GM18867 (cell line): ENCODE results near the gene HOXB1.

ENCODE experiments used
- ATAC-seq: cut with Tn5 transposase; IDR thresholded peaks from one replicate; pipeline ENCODE4 v1.9.1; 2021; ENCODE audit warnings: mild to moderate bottlenecking, moderate library complexity; ENCODE audit not compliant: unreplicated experiment

HOXB1 gene

DNA sequence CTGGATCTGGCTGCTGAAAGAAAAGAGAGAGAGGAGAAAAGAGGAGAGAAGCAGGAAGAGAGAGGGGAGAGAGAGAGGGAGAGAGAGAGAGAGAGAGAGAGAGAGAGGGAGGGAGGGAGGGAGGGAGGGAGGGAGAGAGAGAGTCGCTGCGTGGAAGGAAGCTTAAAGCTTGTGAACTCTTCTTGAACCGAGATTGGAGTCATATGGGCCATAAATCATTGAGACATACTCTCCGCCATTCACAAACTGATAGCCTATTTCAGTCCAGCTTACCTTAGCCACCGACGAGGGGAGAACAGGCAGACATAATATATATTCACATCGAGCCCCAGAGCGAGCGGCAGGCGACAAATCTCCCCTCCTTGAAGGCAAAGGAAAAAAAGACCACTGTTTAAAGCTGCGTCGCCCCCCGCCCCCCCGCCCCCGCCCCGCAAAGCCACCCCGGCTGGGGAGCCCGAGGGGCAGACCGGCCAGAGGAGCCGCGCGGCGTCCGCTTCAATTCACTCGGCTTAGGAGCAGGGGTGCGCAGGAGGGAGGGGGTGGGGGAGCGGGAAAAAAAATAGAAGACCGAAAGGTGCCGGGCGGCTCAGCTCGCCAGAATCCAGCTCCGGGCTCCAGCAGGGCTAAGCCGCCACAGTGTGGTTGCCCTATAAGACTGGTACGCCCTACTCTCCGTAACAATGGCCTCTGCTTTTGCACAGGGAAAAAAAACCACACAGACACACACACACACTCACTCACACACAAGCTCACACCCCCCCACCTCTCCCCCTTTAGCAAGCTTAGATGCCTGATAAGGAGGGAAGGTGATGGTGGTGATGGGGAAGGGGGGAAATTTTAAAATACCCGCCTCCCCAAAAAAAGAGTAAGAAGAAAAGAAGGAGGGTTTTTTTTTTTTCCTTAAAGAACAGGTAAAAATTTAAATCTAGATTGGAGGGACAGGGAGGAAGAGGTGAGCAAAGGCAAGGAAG, 24.7 kb upstream of the HOXB1 start:
- ATAC-seq, result no peak

GRCh38 chr17:48554412-48555257, 23.8 kb upstream of the HOXB1 start:
- ATAC-seq, result no peak

GRCh38 chr17:48553826-48554225, 23.0 kb upstream of the HOXB1 start:
- no peak for ATAC-seq

GRCh38 chr17:48553190-48553547, 22.4 kb upstream of the HOXB1 start:
- ATAC-seq, result no peak

- ATAC-seq, result no peak
Observed at GRCh38 chr17:48552466-48553189, 21.8 kb upstream of the HOXB1 start.

GRCh38 chr17:48551596-48552465, 21.0 kb upstream of the HOXB1 start:
- no peak for ATAC-seq

DNA sequence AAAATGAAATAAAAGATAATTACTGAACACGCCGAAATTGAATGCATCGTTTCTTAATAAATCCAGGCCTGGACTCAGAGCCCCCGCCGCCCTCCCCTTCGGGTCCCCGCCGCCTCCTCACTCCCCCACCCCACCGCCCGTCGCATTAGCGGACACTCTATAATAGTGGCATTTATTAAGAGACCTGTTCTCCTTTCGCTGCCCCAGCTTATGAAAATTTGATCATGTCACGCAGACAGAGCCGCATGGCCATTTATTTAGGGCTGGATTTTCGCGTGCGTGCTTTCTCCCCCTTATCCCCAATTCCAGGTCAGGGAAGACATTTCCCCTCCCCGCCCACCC, 20.4 kb upstream of the HOXB1 start:
- ATAC-seq, result no peak

DNA sequence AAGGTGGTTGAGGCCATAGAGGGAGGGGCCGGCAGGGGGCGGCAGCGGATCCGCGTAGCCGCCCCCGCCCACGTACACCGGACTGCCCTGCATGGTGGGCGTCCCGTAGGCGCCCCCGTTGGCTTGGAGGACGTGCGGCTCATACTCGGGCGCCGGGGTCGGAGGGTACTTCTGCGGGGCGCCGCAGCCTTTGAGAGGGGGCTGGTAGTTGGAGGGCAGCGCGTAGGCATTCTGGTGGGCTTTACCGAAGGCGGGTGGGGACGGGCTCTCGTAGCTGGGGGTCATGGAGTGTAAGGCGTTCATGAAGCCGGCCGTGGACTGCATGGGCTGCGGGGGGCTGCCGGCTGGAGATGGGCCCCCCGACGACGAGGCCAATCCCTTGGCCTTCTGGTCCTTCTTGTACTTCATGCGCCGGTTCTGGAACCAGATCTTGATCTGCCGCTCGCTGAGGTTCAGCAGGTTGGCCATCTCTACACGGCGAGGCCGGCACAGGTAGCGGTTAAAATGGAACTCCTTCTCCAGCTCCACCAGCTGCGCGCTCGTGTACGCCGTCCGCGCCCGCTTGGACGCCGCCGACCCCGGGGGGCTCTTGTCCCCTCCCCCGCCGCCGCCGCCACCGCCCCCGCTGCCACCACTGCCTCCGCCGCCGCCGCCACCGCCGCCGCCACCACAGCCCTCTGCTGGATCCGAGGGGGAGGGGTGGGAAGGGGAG, 19.8 kb upstream of the HOXB1 start:
- no peak for ATAC-seq

DNA sequence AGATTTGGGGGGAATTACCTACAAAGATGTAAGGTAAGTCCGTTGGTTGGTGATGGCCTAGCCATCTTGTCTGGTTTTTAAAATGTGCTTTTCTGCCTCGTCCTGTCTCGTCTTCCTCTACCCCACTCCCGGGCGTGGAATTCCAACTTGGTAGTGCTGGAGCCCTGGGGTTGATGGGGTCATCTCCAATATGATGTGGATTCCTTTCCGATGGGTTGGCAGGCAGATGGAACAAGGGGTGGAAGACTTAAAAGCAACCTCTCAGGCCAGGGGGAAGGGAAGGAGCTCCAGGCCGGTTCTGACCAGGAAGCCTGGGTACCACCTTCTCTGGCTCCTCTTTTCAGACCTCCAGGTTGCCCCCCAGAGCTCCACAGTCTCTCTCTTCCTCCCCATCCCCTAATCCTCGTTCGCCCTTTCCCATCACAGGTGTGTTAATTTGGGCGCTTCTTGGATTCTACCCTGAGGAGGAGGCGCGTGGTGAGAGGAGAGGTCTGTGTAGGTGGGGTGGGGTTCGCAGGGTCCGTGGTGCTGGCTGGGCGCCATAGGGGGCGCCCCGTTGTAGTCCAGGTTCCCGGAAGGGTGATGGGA, 19.2 kb upstream of the HOXB1 start:
- no peak for ATAC-seq

DNA sequence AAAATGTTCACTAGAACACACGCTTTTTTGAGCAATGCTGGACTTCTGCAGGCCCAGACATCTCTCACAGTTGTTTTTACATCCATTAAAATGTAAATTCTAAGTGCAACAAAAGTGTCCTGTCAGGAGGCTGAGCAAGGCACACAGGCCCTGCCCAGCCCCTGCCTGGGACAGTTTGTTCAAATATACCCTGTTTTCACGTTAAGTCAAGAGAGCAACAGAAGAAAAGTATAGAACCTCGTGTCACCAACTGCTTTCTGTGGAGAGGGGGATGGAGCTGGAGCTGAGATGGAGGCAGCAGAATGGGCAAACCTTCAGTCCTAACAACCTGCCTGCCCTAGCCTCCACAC, 18.4 kb upstream of the HOXB1 start:
- ATAC-seq, result no peak

DNA sequence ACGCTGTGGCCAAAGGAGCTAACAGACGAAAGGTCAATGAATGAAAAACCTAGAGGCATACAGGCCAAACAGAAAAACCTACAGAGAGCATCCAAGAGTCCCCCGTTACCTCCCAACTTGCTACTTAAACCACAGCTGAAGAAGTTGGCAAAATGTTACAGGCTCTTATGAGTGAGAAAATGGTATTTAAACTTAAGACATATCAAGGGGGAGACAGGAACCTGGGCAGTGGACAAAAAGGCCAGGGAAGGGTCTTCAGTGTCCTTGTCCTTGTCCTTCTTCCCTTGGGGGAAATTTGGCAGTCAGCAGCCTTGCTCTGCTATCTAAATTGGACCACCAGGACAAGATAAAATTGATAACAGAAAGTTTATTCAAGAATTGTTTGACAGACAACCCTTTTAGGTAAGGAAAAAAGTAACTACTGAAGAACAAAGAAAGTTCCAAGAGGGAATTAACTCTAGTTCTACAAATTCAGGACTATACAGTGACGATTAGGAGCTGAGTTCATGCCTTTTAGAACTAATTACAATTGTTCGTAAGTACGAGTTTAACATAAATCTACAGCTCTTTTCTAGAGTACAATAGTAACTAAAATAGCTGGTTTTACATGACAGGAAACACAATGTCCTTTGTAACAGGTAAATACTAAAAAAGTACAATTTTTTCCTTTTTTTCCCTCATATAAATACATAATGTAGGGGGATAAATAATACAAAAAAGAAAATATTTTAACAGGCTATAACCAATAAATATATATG, 17.9 kb upstream of the HOXB1 start:
- ATAC-seq, result no peak

- no peak for ATAC-seq
Observed at GRCh38 chr17:48547808-48548522, 17.2 kb upstream of the HOXB1 start.

DNA sequence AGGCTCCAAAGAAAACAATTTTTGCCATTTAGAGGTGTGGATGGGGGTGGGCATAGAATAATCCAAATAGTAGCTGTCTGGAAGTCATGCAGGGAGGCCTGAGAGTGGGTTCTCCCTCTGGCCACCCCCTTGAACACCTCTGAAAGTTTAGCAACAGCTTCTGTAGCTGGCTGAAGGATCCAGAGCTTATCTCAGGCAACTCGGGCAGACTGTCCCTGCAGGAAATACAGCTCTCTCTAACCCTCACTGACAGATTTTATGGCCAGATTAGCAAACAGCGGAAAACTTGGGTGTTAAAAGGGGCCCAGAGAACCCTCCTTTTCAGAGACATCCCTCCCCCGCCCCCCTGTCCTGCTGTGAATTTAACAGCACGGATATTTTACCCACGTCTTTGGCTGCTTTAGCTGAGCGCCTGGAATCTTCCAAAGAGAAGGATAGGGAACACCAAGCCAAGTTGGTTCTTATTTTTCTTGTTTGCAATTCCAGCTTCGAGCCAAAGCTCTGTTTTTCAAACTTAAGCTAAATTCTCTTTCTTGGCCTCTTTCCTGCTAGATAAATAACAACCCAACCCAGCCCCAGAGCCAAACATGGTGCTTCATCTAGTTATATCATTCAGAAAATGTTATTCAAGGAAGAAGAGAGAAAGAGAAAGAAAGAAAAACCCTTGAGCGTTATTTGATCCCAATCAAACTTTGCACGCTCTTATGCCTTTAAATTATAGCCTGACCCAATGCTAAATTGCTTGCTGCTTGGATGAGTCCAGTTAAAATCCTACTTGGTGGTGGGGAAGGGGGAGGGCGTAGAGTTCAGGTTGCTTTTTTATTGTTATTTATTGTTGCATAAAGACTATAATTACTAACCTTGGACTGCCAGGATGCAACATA, 16.4 kb upstream of the HOXB1 start:
- no peak for ATAC-seq

GRCh38 chr17:48546137-48546923, 15.5 kb upstream of the HOXB1 start:
- ATAC-seq, result no peak

DNA sequence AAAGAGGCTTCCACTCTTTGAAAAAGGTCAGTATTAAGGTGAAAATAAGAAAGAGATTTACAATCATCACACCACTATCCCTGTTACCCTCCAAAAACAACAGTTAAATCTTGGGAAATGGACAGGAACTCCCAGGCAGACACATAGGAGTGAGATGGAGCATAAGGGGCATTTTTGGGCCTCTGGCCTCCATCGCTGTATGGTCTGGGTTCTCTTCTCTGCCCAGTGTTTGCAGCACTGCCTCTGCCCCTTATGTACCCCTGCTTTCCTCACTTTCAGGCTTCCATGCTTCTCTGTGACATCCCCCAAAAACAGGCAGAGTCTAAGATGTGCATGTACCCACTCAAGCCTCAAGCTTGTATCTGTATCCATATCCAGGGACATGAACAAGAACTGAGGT, 14.7 kb upstream of the HOXB1 start:
- ATAC-seq, result no peak

DNA sequence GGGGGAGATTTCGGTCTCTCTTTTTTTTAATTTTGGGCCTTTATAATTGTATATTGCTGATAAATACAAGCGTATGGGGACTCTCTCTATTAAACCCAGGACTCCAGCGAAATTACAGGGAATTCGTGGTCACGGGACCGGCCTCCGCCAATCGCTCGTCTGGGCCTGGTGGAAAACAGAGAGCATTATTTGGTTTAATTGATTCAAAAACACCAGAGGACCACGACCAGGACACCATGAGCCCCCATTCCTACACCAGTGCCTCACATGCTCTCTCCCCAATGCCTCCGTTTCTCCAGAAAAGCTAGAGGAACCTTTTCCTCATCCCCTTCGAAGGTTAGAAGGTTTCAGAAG, 14.2 kb upstream of the HOXB1 start, which contains the start of gene HOXB2:
HOXB2 (minus strand) TSS at position 88 of the 354 bp plus-strand sequence. CDS start 198 bp downstream, outside the sequence.
- no peak for ATAC-seq
